ENCODE measurements around the gene TSPAN15. TPM values are rescaled to one million over a fixed set of nuclear protein-coding genes. Genes with fewer than 3 reads are reported as not detected.
"Not testable (repeated sequence)": the region's sequence is repeated elsewhere in the genome, so short reads cannot be mapped to it uniquely, and the experiment has no call there.

Gene TSPAN15
- total RNA-seq, 1 experiment from 2014 or later = 212 TPM

DNA sequence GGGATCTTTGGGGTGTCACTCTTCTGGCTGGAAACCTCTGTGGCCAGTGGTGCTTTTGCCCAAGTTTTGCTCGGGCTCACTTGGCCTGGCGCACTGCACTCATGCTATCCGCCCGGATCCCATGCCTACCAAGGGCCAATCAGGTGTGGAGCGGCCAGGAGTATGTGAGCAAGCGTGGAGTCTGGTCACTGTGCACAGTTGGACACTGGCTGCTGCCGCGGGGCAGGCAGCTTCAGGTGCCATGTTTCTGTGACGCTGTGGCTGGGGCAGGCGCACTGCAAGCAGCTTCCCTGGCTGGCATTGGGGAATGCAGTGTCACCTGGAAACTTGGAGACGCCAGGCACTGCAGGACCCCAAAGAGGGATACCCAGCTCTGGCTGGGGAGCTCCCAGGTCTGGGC is 76.7 kb downstream of the TSPAN15 start:
- Histone ChIP-seq H3K9ac (ENCODE audit: low read length) (no peak overlapping the region), H3K36me3 (ENCODE audit: low read depth, low read length) (no peaks in the 10 kb centered on the region), H3F3A (ENCODE audit: low read length, unreplicated experiment) (no peaks in the 10 kb centered on the region), H3K27me3 (ENCODE audit: low read length) (no peaks in the 10 kb centered on the region), H3K4me3 (ENCODE audit: low read length) (no peak overlapping the region), H4K20me1 (ENCODE audit: low read length) (no peaks in the 10 kb centered on the region), H3K4me1 (ENCODE audit: insufficient read depth, low read length) (no peaks in the 10 kb centered on the region), H3K9me2 (replicated peaks; ENCODE audit: low read length) (no peaks in the 10 kb centered on the region), H3K9me3 (ENCODE audit: low read length) (no peaks in the 10 kb centered on the region), H3K79me2 (ENCODE audit: low read length) (no peaks in the 10 kb centered on the region), H3K4me2 (ENCODE audit: low read length) (no peak overlapping the region), H2AFZ (ENCODE audit: low read length) (no peak overlapping the region), H3K27ac (ENCODE audit: low read length) (no peak overlapping the region)
- TF ChIP-seq EZH2phosphoT487 (IDR thresholded peaks at IDR 0.05; ENCODE audit: borderline replicate concordance, low read length) (no peak), EZH2 (IDR thresholded peaks at IDR 0.05; ENCODE audit: low read length, unreplicated experiment) (no peak)
- TF ChIP-seq, protein P1, sequence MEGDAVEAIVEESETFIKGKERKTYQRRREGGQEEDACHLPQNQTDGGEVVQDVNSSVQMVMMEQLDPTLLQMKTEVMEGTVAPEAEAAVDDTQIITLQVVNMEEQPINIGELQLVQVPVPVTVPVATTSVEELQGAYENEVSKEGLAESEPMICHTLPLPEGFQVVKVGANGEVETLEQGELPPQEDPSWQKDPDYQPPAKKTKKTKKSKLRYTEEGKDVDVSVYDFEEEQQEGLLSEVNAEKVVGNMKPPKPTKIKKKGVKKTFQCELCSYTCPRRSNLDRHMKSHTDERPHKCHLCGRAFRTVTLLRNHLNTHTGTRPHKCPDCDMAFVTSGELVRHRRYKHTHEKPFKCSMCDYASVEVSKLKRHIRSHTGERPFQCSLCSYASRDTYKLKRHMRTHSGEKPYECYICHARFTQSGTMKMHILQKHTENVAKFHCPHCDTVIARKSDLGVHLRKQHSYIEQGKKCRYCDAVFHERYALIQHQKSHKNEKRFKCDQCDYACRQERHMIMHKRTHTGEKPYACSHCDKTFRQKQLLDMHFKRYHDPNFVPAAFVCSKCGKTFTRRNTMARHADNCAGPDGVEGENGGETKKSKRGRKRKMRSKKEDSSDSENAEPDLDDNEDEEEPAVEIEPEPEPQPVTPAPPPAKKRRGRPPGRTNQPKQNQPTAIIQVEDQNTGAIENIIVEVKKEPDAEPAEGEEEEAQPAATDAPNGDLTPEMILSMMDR (conservative IDR thresholded peaks at IDR 0.05; ENCODE audit: low read depth, low read length) = no peak
- intact Hi-C loops (cut with micrococcal nuclease) = no loop called here
- ChIA-PET POLR2A (ENCODE audit: unreplicated experiment) (interaction anchor here (0.5 kb wide), 1 partner anchor 21 kb away, joined by 18 read pairs; no protein-coding TSS in a partner anchor), CTCF (no interaction called here)
- no TSS peak for BruUV-seq (replicated peaks)
- DNase-seq (no peak), ATAC-seq (no peak)

DNA sequence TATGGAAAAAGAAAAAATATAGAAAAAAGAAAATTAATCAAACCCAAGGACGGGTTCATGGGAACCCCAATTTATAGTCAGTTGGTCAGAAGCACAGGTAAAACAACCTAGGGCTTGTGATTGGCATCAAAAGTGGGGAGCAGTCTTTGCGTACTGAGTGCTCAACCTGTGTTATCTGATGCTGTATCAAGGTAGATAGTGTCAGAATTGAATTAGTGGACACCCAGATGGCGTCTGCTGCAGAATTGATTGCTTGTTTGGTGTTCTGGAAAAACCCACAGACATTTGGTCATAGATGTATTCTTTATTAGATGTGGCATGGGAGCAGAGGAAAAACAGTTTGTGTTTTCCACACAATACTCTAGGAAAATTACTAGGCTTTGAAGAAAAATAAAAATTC is 82.4 kb downstream of the TSPAN15 start:
- no peaks in the 10 kb centered on the region for H3F3A ChIP-seq (ENCODE audit: low read length, unreplicated experiment)
- POLR2A ChIA-PET (ENCODE audit: unreplicated experiment) = no interaction called here
- no peak overlapping the region for H3K27ac ChIP-seq (ENCODE audit: low read length)
- no peak for DNase-seq
- CTCF ChIA-PET = no interaction called here
- no peak overlapping the region for H3K4me3 ChIP-seq (ENCODE audit: low read length)
- no peaks in the 10 kb centered on the region for H3K79me2 ChIP-seq (ENCODE audit: low read length)
- BruUV-seq (replicated peaks) = no TSS peak
- H3K4me1 ChIP-seq (ENCODE audit: insufficient read depth, low read length) = no peaks in the 10 kb centered on the region
- no peak overlapping the region for H2AFZ ChIP-seq (ENCODE audit: low read length)
- H4K20me1 ChIP-seq (ENCODE audit: low read length) = no peaks in the 10 kb centered on the region
- TF ChIP-seq, protein P1 (conservative IDR thresholded peaks at IDR 0.05; ENCODE audit: low read depth, low read length) = no peak
- TF ChIP-seq EZH2phosphoT487 (IDR thresholded peaks at IDR 0.05; ENCODE audit: borderline replicate concordance, low read length) = no peak
- H3K9ac ChIP-seq (ENCODE audit: low read length) = no peak overlapping the region
- intact Hi-C loops (cut with micrococcal nuclease) = no loop called here
- no peaks in the 10 kb centered on the region for H3K9me2 ChIP-seq (replicated peaks; ENCODE audit: low read length)
- H3K27me3 ChIP-seq (ENCODE audit: low read length) = no peaks in the 10 kb centered on the region
- ATAC-seq = no peak
- no peaks in the 10 kb centered on the region for H3K9me3 ChIP-seq (ENCODE audit: low read length)
- no peaks in the 10 kb centered on the region for H3K36me3 ChIP-seq (ENCODE audit: low read depth, low read length)
- no peak overlapping the region for H3K4me2 ChIP-seq (ENCODE audit: low read length)

DNA sequence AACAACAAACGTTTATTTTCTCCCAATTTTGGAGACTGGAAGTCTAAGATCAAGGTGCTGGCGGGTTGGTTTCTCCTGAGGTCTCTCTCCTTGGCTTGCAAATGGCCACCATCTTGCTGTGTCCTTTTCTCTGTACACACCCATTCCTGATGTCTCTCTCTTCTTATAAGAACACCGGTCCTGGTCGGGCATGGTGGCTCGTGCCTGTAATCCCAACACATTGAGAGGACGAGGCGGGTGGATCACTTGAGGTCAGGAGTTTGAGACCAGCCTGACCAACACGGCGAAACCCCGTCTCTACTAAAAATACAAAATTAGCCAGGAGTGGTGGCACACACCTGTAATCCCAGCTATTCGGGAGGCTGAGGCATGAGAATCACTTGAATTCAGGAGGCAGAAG is 85.3 kb downstream of the TSPAN15 start:
- POLR2A ChIA-PET (ENCODE audit: unreplicated experiment); DNase-seq; H3K9me2 ChIP-seq (replicated peaks; ENCODE audit: low read length); H3K9ac ChIP-seq (ENCODE audit: low read length); H3K9me3 ChIP-seq (ENCODE audit: low read length); BruUV-seq (replicated peaks); H3K27me3 ChIP-seq (ENCODE audit: low read length); H3K36me3 ChIP-seq (ENCODE audit: low read depth, low read length); intact Hi-C loops (cut with micrococcal nuclease); H3K79me2 ChIP-seq (ENCODE audit: low read length); H3K4me1 ChIP-seq (ENCODE audit: insufficient read depth, low read length); H3K4me3 ChIP-seq (ENCODE audit: low read length); H3K27ac ChIP-seq (ENCODE audit: low read length); H2AFZ ChIP-seq (ENCODE audit: low read length); H3K4me2 ChIP-seq (ENCODE audit: low read length); H4K20me1 ChIP-seq (ENCODE audit: low read length); H3F3A ChIP-seq (ENCODE audit: low read length, unreplicated experiment); ATAC-seq; CTCF ChIA-PET: not testable (repeated sequence)

Measured in PC-3 (cell line).